ENCODE measurements around the gene LSM4.

GRCh38 chr19:18362934-18363542 lies 40.2 kb upstream of the LSM4 start:
- TF ChIP-seq POLR2A (IDR thresholded peaks at IDR 0.05; ENCODE audit: low read length) (no peak), GATA1 (IDR thresholded peaks at IDR 0.05; ENCODE audit: low read depth, low read length) (no peak)
